Smooth muscle cell (in vitro differentiated cells): ENCODE results near the gene CACNA1F. TPM values are rescaled to one million over a fixed set of nuclear protein-coding genes. Genes with fewer than 3 reads are reported as not detected.
"Not testable (repeated sequence)": the region's sequence is repeated elsewhere in the genome, so short reads cannot be mapped to it uniquely, and the experiment has no call there.

ENCODE experiments used
- DNase-seq: peaks from one replicate; lab custom pipeline; 2025; ENCODE audit not compliant: unreplicated experiment; lab: John Stamatoyannopoulos, UW
- H2AFZ ChIP-seq: fragments of 200-600 bp; sonication (generic); 2 replicates; pipeline ENCODE4 v1.6.0; 2016; ENCODE audit warnings: antibody characterized with exemption, low read depth, mild to moderate bottlenecking
- H3F3A ChIP-seq: fragments of 200-600 bp; sonication (generic); 2 replicates; pipeline ENCODE4 v1.6.0; 2017; ENCODE audit warnings: antibody characterized with exemption, low read depth
- H3K27ac ChIP-seq: fragments of 200-600 bp; sonication (generic); 2 replicates; pipeline ENCODE4 v1.5.1; 2016; ENCODE audit warnings: low read depth, mild to moderate bottlenecking
- H3K27me3 ChIP-seq: fragments of 200-600 bp; sonication (generic); 2 replicates; pipeline ENCODE4 v1.6.1; 2016; ENCODE audit warnings: low read depth, mild to moderate bottlenecking
- H3K36me3 ChIP-seq: fragments of 200-600 bp; sonication (generic); 2 replicates; pipeline ENCODE4 v1.5.1; 2016; ENCODE audit warnings: low read depth
- H3K4me1 ChIP-seq: fragments of 200-600 bp; sonication (generic); 2 replicates; pipeline ENCODE4 v1.5.1; 2016; ENCODE audit warnings: low read depth
- H3K4me2 ChIP-seq: fragments of 200-600 bp; sonication (generic); 2 replicates; pipeline ENCODE4 v1.6.0; 2016; ENCODE audit warnings: mild to moderate bottlenecking
- H3K4me3 ChIP-seq: fragments of 200-600 bp; sonication (generic); 2 replicates; pipeline ENCODE4 v1.5.1; 2016; ENCODE audit warnings: mild to moderate bottlenecking
- H3K79me2 ChIP-seq: fragments of 200-600 bp; sonication (generic); 2 replicates; pipeline ENCODE4 v1.6.0; 2016; ENCODE audit warnings: low read depth, mild to moderate bottlenecking
- H3K9ac ChIP-seq: fragments of 200-600 bp; sonication (generic); 2 replicates; pipeline ENCODE4 v1.6.0; 2016; ENCODE audit warnings: low read depth
- H3K9me3 ChIP-seq: fragments of 200-600 bp; sonication (generic); replicated peaks from 2 replicates; pipeline ENCODE4 v1.5.1; 2016; ENCODE audit warnings: low read depth
- H4K20me1 ChIP-seq: fragments of 200-600 bp; sonication (generic); 2 replicates; pipeline ENCODE4 v1.6.0; 2016; ENCODE audit warnings: low read depth
- WGBS: methylation state at CpG from one replicate; pipeline ENCODE4 v1.1.7; 2016; ENCODE audit warnings: low lambda C conversion rate; 5-methylcytosine and 5-hydroxymethylcytosine counted together
- polyA plus RNA-seq: library from polyadenylated mRNA; unstranded; fragments of >200 nt; fragmentation: Nextera tagmentation; extraction: Ambion mirVana; gene quantifications from 2 replicates; pipeline ENCODE4 v1.2.1, GENCODE V29; 2016
- total RNA-seq: library from RNA; depleted of rRNA; stranded (reverse); fragments of >200 nt; gene quantifications from 2 replicates; pipeline ENCODE4 v1.2.3, GENCODE V29; 2014
- TF ChIP-seq, protein P1 (sequence below): fragments of 200-600 bp; sonication (generic); IDR thresholded peaks from 2 replicates; pipeline ENCODE4 v1.5.1; 2017; ENCODE audit warnings: borderline replicate concordance, mild to moderate bottlenecking, antibody characterized with exemption; ENCODE audit not compliant: insufficient read depth, poor library complexity, severe bottlenecking

Gene CACNA1F
- total and polyA plus RNA-seq, 2 experiments from 2014 or later = 0.34 TPM; not detected in 1

DNA sequence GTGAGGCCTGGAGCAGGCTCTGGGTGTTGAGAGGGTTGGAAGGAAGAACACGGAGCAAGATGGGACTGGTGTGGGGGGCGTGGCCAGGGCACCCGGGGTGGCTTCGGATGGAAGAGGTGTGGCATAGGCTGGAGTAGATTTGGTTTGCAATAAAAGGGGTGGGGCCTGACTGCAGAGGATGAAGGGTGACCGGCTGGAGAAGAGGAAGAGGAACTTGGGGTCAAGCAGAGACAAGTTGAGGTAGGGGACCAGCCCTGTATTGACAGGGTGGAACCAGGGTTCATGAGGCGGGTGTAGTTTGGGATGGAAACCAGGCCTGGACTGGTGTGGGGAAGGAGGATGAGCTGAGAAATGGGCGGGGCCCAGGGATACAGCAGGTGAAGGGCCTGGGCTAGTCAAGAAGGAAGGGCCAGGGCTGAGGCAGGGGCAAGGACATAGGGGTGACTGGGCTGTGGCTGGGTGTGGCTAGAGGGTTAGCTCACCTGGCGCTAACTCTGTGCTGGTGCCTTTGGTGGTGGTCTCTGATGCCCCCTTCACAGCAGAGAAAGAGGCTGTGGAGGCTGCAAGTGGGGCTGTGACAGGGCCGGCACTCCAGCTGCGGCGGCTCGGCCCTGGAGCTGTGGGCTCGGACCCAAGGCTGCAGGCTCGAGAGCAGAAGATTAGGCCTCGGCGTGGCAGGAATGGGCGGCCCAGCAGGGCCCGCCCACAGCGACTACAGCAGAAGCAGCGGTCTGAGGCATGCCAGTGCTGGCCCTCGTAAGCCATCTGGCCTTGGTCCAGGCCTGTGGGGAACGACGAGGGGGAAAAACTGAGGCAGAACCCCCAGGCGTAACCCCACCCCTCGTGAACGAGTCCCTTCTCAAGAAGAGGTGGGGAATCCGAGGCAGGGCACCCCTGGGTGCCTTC lies 56.5 kb downstream of the CACNA1F start:
- Histone ChIP-seq H3K36me3 (no peaks in the 10 kb centered on the region), H3K4me3 (no peak overlapping the region), H3F3A (no peaks in the 10 kb centered on the region), H3K4me1 (no peaks in the 10 kb centered on the region), H3K4me2 (no peak overlapping the region), H3K27ac (no peak overlapping the region), H3K9ac (no peak overlapping the region), H4K20me1 (peaks cover 10% of the 10 kb centered on the region), H2AFZ (no peak overlapping the region), H3K27me3 (no peaks in the 10 kb centered on the region), H3K9me3 (no peaks in the 10 kb centered on the region), H3K79me2 (peaks cover 13% of the 10 kb centered on the region)
- 88% methylated on average over 27 of the region's 27 CpGs for WGBS
- TF ChIP-seq, protein P1, sequence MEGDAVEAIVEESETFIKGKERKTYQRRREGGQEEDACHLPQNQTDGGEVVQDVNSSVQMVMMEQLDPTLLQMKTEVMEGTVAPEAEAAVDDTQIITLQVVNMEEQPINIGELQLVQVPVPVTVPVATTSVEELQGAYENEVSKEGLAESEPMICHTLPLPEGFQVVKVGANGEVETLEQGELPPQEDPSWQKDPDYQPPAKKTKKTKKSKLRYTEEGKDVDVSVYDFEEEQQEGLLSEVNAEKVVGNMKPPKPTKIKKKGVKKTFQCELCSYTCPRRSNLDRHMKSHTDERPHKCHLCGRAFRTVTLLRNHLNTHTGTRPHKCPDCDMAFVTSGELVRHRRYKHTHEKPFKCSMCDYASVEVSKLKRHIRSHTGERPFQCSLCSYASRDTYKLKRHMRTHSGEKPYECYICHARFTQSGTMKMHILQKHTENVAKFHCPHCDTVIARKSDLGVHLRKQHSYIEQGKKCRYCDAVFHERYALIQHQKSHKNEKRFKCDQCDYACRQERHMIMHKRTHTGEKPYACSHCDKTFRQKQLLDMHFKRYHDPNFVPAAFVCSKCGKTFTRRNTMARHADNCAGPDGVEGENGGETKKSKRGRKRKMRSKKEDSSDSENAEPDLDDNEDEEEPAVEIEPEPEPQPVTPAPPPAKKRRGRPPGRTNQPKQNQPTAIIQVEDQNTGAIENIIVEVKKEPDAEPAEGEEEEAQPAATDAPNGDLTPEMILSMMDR = no peak
- no peak for DNase-seq

GRCh38 chrX:49175435-49176274 lies 57.5 kb downstream of the CACNA1F start:
- no peak overlapping the region for H3K9ac ChIP-seq

DNA sequence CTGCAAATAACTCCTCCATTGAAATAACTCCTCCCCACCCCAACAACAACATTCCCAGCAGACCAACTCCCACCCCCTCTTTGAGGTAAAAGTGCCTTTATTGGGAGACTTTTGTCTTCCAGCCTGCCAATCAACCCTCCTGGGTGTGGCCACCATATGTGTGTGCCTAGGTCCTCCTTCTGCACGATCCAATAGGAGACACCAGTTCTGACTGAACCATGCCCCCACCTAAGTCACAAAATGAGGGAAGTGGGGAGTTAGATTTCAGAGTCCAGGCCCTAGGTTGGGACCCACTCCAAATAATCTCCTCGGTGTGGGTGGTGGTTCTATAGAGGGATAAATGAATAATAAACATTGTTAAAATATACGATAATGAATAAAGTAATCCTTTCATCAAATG lies 58.4 kb downstream of the CACNA1F start:
- Histone ChIP-seq H3K4me1 (no peaks in the 10 kb centered on the region), H3K4me2 (no peak overlapping the region), H3K79me2 (peaks cover 13% of the 10 kb centered on the region), H2AFZ (no peak overlapping the region), H4K20me1 (peaks cover 10% of the 10 kb centered on the region), H3K9ac (no peak overlapping the region), H3K27me3 (no peaks in the 10 kb centered on the region), H3K9me3 (no peaks in the 10 kb centered on the region), H3F3A (no peaks in the 10 kb centered on the region), H3K27ac (no peak overlapping the region), H3K36me3 (no peaks in the 10 kb centered on the region), H3K4me3 (no peak overlapping the region)
- TF ChIP-seq, protein P1 = no peak
- WGBS = 83% methylated on average over 3 of the region's 3 CpGs
- no peak for DNase-seq

More at GRCh38 chrX:49175435-49176274, 57.5 kb downstream of the CACNA1F start:
- no peaks in the 10 kb centered on the region for H3K4me1 ChIP-seq
- TF ChIP-seq, protein P1 = no peak
- no peaks in the 10 kb centered on the region for H3K9me3 ChIP-seq
- WGBS = 90% methylated on average over 28 of the region's 43 CpGs
- no peak overlapping the region for H2AFZ ChIP-seq
- H3K36me3 ChIP-seq = no peaks in the 10 kb centered on the region
- DNase-seq = no peak
- no peaks in the 10 kb centered on the region for H3K27me3 ChIP-seq
- no peaks in the 10 kb centered on the region for H3F3A ChIP-seq
- no peak overlapping the region for H3K4me2 ChIP-seq
- no peak overlapping the region for H3K27ac ChIP-seq
- peaks cover 13% of the 10 kb centered on the region for H3K79me2 ChIP-seq
- no peak overlapping the region for H3K4me3 ChIP-seq
- H4K20me1 ChIP-seq = peaks cover 10% of the 10 kb centered on the region

GRCh38 chrX:49173544-49173943 lies 59.6 kb downstream of the CACNA1F start:
- H3F3A ChIP-seq, H3K9me3 ChIP-seq, H3K4me1 ChIP-seq, DNase-seq, H3K27ac ChIP-seq, H3K9ac ChIP-seq, H3K4me3 ChIP-seq, H3K27me3 ChIP-seq, H2AFZ ChIP-seq, H3K36me3 ChIP-seq: not testable (repeated sequence)
- peak overlapping the region; percentile 86 for H3K4me2 ChIP-seq
- 89% methylated on average over 8 of the region's 8 CpGs for whole genome bisulfite sequencing
- peaks cover 13% of the 10 kb centered on the region for H3K79me2 ChIP-seq
- peaks cover 10% of the 10 kb centered on the region for H4K20me1 ChIP-seq
